Measurements from ENCODE around the gene KRT8. TPM values are rescaled to one million over a fixed set of nuclear protein-coding genes. Genes with fewer than 3 reads are reported as not detected.
"Not testable (repeated sequence)": the region's sequence is repeated elsewhere in the genome, so short reads cannot be mapped to it uniquely, and the experiment has no call there.

KRT8 gene
- total RNA-seq, 1 donor from 2014 or later, result 0.16 TPM

DNA sequence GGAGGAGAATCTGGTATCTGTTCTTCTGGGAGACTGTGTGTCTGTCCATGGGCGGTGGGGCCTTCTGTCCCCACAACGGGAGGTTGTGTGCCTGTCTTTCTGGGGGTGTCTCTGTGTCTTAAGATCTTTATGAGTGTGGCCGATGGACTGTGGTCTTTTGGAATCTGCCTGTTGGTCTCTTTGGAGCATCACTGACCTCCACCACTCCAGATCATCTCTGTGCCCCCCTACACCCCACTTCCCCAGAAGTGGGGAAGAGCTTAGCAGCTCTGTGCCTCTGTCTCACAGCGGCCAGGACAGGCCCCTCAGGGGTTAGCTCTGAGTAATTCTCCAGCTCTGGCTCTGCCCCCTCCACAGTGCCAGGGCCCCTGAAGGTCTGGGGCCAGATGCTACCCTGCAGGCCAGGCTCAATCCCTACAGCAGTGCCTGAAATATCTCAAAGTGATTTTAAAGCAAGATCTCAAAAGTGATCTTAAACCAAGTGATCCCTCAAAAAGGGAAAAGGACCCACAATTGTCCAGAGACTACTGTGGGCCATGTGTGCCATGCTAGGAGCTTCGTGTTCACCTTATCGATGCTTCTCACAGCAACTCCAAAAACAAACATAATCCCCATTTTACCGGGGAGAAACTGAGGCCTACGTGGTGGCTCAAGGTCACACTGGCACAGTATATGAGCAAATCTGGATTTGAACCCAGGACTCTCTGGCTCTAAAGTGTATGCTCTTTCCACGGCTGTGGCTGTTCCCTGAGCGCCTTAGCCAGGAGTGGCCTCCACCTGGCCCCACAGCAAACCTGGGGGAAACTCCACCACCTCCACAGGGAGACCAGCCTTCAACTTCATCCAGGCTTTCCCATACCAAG is 30.1 kb downstream of the KRT8 start:
- no peak for DNase-seq (ENCODE audit: low read depth)

- DNase-seq (ENCODE audit: low read depth), result peak; percentile 89
Observed at GRCh38 chr12:52873832-52874572, 30.9 kb downstream of the KRT8 start.

- no peak for DNase-seq (ENCODE audit: low read depth)
Observed at GRCh38 chr12:52873513-52873831, 31.4 kb downstream of the KRT8 start.

DNA sequence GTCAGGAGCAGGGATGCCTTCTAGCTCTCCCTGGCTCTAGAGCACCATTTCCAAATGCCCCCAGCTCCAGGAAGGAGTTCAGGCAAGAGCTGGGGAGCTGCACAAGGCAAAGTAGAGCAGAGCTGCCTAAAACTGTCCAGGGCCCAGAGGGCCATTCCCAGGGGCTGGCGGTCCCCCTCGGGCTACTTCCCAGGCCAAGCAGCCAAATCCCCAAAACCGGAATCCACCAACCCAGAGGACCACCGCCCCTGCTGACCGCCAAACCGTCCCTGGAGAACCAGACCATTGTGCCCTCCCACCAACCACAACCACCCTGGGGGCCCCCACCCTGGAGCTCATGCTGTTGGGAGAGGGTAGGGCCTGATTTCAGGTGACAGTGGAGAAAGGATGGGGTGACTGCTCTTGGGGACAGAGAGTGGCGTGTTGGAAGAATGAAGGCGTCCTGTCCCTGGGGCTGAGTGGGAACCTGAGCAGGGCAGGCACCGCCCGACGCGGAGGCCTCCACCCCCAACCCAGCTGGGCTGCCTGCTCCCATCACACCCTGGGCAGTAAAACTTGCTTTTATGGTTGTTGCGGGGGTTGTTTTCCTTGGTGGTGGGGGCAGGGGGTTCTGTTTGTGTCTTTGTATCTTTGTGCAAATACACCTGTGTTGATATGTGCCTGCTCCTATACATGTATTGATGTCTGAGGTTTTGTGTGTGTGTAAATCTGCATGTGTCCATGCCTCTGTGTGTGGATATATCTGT is 32.1 kb downstream of the KRT8 start:
- DNase-seq (ENCODE audit: low read depth), result no peak

GRCh38 chr12:52871291-52872039 is 33.4 kb downstream of the KRT8 start:
- DNase-seq (ENCODE audit: low read depth), result peak; percentile 62

DNA sequence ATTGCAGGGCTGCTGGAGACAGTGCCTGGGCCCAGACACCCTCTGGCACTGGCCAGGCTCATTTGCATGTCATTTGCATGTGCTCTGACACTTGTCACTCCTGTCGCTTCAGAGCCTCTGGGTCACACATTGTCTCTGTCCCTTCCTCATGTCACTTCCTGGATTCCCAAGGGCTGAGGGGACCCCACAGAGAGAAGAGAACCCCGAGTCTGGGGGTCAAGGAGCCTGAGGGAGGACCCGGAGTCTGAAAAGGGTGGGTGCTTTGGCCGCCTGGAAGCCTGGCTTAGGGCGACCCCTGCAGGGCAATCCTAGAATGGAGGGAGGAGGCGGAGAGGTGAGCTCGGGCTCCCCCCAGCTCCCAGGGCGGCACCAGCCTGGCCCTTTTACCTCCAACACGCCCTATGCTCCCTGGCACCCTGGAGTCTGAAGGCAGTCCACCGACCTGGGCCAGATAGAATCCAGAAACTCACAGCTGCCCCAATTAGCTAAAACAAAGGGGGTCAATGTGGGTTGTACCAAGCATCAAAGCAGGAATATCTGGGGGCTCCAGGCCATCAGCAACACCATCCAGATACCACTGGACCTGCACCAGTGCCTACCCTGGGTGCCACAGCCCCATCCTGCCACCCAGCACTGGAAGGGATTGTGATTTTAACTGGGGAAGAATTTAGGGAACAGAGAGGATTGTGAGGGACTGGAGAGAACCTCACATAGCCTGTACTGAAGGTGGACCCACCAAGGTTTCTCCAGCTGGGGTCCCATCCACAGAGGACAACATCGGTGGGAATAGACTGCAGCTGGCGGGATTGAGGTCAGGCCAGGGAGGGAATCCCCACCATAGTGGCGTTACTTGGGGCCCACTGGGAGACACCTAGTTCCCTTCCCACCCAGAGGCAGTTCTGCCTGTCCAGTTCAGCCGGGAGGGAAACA is 34.2 kb downstream of the KRT8 start:
- no peak for DNase-seq (ENCODE audit: low read depth)

- DNase-seq (ENCODE audit: low read depth), result no peak
Observed at GRCh38 chr12:52867642-52868041, 37.2 kb downstream of the KRT8 start.

GRCh38 chr12:52867152-52867551 is 37.7 kb downstream of the KRT8 start:
- no peak for DNase-seq (ENCODE audit: low read depth)

- peak; percentile 77 for DNase-seq (ENCODE audit: low read depth)
Observed at GRCh38 chr12:52865090-52865944, 39.6 kb downstream of the KRT8 start.

DNA sequence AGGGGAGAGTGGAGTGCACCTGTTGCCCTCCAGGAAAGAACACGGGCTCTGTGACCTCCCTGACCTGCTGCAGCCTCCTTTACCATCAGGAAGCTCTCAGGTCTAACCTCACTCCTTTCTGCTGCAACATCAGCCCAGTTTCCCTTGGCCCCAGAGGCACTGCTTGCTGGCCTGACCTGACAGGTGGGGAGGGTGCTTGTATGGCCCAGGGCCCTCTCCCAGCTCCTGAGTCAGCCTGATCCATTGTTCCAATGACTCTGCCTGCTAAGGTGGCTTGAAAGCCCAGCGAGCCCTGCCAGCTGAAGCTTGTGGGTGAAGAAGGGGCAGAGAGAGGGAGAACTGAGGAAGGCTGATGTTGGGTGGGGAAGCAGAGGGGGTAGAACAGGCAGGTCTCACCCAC is 42.9 kb downstream of the KRT8 start:
- no peak for DNase-seq (ENCODE audit: low read depth)

GRCh38 chr12:52861511-52861910 is 43.4 kb downstream of the KRT8 start:
- no peak for DNase-seq (ENCODE audit: low read depth)

- peak; percentile 22 for DNase-seq (ENCODE audit: low read depth)
Observed at GRCh38 chr12:52860102-52860823, 44.6 kb downstream of the KRT8 start.

DNA sequence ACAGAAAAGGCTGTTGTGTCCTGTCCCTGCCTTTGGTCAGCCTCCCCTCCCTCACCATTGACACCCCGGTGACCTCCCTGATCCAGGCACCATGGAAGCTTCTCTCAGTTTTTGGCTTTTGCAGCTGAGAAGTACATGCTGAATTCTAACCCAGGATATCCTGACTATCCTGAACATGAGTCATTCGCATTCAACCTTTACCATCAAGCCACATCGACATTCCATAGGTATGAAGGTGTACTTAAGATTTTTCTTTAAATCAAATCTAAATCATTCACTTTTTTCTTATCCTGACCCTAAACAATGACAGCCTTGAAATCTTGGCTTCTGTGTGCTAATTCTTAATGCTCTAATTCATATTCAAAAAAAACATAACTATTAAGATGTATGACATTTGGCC is 47.4 kb downstream of the KRT8 start:
- DNase-seq (ENCODE audit: low read depth), result no peak

- DNase-seq (ENCODE audit: low read depth), result no peak
Observed at GRCh38 chr12:52856787-52857186, 48.1 kb downstream of the KRT8 start.

DNA sequence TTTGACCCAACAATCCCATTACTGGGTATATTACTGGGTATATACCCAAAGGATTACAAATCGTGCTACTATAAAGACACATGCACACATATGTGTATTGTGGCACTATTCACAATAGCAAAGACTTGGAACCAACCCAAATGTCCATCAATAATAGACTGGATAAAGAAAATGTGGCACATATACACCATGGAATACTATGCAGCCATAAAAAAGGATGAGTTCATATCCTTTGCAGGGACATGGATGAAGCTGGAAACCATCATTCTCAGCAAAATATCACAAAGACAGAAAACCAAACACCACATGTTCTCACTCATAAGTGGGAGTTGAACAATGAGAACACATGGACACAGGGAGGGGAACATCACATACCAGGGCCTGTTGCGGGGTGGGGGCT is 48.8 kb downstream of the KRT8 start:
- DNase-seq (ENCODE audit: low read depth), result not testable (repeated sequence)

- no peak for DNase-seq (ENCODE audit: low read depth)
Observed at GRCh38 chr12:52851787-52852186, 53.1 kb downstream of the KRT8 start.

GRCh38 chr12:52850681-52851080 is 54.2 kb downstream of the KRT8 start:
- DNase-seq (ENCODE audit: low read depth), result no peak

- no peak for DNase-seq (ENCODE audit: low read depth)
Observed at GRCh38 chr12:52849511-52849910, 55.4 kb downstream of the KRT8 start.
